GM21360 (cell line): ENCODE data around the gene SPRYD3.
"Not testable (repeated sequence)": the region's sequence is repeated elsewhere in the genome, so short reads cannot be mapped to it uniquely, and the experiment has no call there.

Source experiments
- ATAC-seq: cut with Tn5 transposase; IDR thresholded peaks from one replicate; pipeline ENCODE4 v1.9.1; 2021; ENCODE audit warnings: mild to moderate bottlenecking, moderate library complexity; ENCODE audit not compliant: unreplicated experiment

SPRYD3 gene

DNA sequence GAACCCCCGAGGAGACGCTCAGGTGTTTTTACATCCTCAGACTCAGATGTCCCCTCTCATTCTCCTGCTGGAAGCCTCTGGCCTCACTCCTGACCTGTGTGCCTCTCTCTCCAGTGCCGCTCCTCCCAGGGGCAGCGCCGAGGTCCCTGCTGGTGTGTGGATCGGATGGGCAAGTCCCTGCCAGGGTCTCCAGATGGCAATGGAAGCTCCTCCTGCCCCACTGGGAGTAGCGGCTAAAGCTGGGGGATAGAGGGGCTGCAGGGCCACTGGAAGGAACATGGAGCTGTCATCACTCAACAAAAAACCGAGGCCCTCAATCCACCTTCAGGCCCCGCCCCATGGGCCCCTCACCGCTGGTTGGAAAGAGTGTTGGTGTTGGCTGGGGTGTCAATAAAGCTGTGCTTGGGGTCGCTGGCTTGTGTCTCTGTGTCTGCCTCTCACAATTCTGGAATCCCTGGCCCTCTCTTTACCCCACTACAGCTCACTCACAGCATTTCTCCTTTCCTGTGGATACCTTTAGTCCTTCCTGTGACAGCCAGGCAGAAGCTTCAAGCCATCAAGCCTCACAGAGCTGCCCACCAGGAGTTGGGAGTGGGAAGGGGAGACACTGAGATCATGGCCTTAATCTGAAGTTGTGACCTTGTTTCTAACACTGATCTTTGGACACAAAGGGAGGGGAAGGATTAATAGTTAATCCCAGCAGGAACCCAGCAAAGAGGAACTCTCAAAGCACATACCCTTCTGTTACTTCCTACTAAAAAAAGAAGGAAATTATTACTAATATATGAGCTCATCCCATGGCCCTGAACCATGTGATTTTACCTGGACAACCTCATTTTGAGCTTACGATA lies 23.0 kb upstream of the SPRYD3 start:
- no peak for ATAC-seq

DNA sequence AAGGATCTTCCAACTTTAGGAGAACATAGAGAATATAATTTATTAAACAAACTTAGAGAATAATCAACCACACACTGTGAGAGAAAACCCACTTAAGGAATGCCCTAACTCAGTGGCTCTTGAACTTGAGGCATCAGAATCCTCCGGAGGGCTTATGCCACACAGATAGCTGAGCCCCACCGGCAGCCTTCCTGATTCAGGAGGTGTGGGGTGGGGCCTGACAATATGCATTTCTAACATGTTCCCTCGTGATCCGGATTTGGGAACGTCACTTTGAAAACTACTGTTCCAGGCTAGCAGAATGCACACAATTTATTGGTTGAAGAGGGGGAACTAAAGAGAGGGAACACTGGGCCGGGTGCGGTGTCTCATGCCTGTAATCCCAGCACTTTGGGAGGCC lies 22.1 kb upstream of the SPRYD3 start:
- no peak for ATAC-seq

DNA sequence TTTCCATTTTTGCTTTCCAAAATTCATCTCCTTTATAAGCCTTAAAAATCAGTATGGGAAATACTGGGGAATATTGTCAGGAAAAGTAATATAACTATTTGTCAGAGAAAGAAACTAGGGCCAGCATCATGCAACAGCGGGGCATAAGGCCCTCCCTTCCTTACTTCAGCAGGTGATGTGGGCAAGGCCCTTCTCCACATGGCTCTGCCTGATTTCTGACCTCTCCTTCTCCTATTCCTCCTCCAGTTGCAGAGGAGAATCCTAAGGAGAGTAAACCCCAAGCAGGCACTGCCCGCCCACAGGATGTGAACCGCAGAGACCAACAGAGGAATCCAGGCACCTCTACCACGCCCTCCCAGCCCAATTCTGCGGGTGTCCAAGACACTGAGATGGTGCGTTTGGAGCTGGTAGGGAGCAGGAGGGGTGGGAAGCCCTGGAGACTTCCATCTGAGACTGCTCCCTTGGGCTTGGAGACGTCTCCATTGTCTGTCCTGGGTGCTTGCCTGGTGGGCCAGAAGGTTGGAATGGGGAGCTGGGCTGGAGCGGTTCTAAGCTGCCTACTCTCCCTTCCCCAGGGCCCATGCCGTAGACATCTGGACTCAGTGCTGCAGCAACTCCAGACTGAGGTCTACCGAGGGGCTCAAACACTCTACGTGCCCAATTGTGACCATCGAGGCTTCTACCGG lies 21.4 kb upstream of the SPRYD3 start:
- no peak for ATAC-seq

DNA sequence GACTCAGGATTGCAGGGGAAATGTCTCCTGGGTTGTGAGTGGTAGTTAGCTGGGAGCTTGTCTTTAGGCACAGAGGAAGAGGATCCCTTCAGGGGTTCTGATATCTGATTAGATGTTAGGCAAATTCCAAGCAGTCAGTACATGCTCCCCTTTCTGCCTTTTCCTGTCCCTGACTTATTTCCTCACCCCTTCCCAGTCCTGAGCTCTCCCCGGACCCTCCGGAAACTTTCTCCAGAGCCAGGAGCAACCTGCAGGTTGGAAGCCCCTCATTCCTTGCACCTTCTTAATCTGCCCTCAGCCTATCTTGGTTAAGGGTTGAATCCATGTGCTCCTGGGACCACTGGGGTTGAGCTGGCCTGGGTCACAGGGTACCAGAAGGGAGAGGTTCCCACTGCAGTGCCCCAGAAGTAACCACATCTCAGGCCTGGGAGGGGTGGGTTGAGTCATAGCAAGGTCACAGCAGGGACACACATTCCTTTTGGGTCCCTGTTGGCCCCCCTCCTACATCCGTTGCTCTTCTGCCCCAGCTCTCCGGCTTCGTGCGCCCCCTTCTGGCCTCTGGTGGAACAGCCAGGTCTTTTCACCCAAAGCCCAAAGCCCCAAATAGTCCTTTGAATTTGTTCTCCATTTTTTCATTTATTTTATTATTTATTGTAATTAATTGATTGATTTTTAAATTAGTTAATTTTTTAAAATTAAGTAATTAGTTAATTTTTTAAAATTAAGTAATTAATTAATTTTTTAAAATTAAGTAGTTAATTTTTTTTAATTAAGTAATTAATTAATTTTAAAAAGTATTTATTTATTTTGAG lies 20.1 kb upstream of the SPRYD3 start:
- no peak for ATAC-seq

DNA sequence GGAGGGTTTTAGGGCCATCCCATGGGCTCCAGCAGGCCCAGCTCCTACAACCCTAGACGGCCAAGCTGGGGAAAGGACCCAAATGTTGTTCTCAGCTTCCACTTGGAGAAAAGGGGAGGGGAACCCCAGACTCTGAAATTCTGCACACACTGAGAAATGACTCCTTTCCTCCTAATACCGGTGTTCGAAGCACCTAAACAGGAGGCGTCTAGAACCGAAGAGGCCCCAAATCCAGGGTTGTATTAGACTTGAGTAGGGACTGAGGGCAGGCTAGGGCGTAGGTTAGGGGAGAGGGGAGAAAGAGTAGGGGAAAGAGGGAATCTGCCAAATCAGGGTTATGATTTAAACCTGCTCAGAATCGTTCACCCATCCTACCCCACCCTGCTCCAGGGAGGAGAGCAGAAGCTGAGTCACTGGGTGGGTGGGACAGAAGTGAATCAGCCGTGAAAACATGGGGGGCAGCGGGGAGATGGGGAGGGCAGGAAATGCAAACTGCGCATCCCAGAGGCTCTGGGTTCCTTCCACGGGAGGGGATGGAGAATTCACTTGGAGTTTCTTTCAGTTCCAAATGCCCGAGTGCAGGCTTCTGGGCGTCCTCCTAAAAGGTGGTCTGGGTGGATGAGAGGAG lies 19.3 kb upstream of the SPRYD3 start:
- no peak for ATAC-seq

DNA sequence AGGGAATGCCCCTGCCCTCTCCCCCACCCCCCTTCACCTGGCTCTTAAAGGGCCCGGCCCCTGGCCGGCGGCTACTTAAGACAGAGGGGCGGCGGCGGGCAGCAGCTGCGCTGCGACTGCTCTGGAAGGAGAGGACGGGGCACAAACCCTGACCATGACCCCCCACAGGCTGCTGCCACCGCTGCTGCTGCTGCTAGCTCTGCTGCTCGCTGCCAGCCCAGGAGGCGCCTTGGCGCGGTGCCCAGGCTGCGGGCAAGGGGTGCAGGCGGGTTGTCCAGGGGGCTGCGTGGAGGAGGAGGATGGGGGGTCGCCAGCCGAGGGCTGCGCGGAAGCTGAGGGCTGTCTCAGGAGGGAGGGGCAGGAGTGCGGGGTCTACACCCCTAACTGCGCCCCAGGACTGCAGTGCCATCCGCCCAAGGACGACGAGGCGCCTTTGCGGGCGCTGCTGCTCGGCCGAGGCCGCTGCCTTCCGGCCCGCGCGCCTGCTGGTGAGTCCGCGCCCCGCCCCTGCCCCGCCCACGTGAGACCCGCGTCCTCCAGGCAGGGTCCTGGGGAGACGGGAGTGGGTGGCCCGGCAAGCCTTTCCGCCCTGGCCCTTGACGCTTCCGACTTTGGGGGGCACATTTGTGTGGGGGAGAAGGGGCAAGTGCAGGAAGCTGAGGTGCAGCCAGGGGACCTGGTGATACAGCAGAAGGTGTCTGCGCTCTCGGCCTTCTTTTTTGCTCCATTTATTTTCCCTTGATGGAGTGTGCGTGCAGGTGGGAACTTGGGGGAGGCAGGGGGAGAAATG lies 18.6 kb upstream of the SPRYD3 start, which contains the start of gene IGFBP6:
Gene IGFBP6 (plus strand): TSS at position 104 of the 790 bp plus-strand sequence. CDS start 51 bp downstream, at position 155.
- no peak for ATAC-seq

DNA sequence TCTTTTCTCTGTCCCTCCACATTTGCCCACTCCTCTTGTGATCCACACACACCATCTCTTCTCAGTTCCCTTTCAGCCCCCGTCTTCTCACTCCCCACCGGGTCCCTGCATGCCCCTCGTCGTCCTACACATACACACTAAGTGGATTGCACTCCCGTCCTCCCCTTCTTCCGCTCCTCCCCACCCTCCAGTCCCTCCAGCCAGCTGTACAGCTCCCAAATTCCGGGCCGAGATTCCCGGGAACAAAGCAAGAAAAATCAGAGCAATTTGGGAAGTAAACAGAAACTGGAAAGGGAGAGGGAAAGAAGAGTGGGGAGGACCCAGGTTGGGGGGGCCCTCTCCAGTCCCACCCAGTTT lies 18.0 kb upstream of the SPRYD3 start:
- no peak for ATAC-seq

DNA sequence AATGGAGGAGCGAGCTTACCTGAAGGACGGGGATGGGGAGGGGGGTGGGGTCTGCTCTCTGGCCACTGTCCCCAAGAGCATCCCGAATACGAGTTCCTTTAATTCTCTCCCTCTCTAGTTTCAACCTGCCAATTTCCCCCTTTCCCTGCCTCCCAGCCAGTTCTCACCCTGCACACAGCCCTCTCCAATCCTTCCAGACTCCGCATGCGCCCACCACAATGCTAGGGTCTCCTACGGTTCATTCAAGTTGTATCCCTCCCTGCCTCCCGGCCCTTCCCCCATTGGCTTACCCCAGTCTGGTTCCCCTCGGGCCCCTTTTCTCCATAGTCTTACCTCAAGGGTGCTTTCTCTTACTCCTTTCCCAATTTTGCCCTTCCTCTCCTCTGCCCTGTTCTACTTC lies 17.6 kb upstream of the SPRYD3 start:
- ATAC-seq: no peak

DNA sequence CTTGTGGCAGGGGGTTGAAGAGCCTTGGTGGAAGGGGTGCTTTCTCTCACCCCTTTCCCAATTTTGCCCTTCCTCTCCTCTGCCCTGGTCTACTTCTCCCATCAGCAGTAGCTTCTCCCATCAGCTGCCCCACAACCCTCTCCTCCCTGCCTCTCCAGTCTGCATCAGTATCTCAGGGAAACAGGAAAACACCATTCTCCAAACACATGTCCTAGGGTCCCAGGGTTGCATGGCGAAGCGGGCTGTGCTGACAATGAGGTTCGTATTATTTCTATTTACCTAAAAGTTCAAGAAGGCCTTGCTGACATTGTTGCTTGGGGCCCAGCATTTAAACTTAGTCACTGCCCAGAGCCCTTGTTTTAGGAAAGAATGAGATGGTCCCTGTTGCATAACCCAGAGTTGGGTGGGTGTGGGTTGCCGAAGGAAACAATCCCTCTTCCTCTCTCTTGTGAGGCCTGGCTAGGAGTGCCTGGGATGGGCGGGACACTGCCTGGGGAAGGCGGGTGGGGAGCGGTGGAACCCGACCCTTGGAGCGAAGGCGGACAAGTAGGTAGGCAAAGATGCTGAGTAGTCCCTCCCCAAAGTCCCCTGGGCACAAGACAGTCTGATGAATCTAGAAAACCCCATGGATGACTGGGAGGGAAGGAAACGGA lies 17.0 kb upstream of the SPRYD3 start:
- ATAC-seq: no peak

DNA sequence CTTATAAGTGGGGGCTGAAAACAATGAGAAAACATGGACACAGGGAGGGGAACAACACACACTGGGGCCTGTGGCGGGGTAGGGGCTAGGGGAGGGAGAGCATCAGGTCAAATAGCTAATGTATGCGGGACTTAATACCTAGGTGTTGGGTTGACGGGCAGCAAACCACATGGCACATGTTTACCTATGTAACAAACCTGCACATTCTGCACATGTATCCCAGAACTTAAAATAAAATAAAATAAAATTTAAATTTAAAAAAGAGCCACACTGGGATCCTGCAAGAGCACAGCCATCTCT lies 16.4 kb upstream of the SPRYD3 start:
- ATAC-seq: not testable (repeated sequence)

DNA sequence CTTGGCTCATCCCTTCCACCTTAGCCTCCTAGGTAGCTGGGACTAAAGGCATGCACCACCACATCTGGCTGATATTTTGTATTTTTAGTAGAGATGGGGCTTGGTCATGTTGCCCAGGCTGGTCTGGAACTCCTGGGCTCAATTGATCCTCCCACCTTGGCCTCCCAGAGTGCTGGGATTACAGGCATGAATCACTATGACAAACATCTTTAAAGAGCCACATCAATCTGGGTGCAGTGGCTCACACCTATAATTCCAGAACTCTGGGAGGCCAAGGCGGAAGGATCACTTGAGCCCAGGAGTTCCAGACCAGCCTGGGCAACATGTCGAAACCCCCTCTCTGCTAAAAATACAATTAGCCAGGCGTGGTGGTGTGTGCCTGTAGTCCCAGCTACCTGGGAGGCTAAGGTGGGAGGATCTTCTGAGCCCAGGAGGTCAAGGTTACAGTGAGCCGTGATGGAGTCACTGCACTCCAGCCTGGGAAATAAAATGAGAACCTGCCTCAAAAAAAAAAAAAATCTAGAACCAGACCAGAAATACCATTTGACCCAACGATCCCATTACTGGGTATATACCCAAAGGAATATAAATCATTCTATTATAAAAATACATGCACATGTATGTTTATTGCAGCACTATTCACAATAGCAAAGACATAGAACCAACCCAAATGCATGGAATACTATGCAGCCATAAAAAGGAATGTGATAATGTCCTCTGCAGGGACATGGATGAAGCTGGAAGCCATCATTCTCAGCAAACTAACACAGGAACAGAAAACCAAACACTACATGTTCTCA lies 15.8 kb upstream of the SPRYD3 start:
- ATAC-seq: not testable (repeated sequence)

DNA sequence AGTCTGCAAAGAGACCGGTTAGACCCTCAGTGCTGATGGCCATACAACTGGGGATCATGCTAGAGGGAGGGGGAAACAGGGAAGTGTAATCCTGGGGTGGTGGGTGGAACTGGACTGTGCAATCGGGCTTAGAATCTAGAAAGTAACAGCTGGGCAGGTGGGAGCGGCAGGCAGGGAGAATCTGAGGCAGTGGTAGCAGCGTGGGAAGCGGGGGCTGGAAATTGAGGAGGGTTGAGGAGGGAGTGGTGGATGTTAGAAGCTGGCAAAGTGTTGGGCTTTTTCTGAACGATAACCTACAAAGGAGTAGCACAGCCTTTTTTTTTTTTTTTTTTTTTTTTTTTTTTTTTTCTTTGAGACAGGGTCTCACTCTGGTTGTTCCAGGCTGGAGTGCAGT lies 15.2 kb upstream of the SPRYD3 start:
- no peak for ATAC-seq

DNA sequence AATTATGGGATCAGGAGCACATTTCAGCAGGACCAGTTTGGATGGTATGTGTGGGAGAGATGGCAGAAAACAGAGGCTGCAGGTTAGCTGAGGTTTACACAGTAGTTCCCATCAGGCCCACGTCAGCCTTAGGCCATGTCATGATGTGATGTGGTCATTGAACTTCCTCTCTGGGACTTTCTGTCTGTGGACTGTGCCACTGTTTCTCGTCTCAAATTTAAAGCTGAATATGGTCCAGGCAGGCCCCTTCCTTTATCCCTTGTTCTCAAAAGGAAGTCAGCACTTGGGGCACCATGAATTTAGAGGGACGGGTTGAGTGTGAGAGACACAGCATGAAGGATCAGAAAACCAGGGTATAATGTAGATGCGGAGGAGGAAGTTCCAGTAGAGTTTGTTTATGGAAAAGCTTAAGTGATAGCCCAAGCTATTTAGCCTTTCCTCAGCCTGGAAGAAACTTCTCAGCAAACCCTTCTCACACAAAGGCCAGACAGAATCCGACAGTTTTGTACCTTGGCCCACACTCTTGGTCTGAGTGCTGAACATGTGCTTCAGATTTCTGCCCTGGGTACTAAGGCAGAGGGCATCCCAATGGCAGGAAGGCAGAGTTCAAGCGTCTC lies 14.7 kb upstream of the SPRYD3 start:
- ATAC-seq: no peak

DNA sequence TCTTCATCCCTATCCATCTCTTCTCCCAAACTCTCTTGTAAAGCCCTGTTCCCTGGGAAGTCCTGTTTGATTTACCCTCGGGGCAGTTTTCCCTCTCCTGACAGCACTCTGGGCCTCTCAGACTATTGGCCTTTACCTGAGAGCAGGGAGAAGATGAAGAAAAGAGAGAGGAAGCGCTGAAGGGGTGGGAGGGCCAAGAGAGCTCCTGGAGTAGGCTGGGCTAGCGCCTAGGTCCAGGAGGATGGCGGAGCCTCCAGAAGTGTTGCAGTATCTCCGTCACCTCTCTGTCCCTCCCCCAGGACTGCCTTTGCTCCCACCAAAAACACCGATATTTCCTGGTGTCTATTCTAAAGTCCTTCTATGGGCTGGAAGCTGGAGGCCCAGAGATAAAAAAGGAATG lies 12.6 kb upstream of the SPRYD3 start:
- no peak for ATAC-seq

DNA sequence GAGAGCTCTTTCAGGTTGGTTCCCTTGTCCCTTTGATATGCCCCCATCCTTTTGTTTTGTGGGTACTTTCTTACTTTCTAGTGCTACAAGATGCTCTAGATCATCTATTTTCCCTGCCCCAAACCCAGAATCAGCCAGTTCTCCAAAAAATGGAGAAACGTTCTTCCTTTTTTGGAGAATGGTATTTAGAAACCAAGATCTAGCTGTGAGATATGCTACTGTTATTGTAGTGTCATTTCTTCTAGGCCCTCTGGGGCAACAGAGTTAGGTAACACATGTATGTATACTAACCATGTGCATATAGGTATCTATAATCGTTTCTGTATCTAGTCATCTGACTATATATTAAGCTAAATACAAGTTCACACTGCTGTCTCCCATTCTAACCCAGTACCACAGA lies 11.4 kb upstream of the SPRYD3 start:
- ATAC-seq: no peak

DNA sequence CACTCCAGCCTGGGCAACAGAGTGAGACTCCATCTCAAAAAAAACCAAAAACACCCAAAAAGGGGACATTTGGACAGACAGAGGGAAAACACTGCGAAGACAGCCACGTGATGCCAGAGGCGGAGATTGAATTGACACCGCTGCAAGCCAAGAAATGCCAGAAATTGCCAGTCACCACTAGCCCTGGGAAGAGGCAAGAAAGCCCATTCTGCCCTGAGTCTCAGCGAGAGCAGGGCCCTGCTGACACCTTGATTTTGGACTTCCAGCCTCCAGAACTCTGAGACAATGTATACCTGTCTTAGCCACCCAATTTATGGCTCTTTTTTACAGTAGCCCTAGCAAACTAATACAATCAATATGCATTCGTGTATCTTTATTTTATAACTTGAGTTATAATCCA lies 10.9 kb upstream of the SPRYD3 start:
- ATAC-seq: no peak

DNA sequence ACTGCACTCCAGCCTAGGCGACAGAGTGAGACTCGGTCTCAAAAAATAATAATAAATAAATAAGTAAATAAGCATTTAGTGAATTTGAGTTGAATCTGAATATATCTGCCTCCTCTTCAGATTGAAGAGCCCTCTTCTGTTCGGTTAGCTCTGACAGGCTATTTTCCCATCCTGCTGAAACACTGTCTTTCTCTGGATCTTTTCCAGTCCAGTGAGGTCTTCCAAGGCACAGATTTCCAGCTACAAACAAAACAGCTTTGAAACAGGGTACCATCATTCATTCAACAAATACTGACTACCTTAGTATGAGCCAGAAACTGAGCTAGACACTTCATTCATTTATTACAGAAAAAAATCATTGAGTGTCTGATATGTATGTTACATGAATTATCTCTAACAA lies 7.2 kb upstream of the SPRYD3 start:
- no peak for ATAC-seq

DNA sequence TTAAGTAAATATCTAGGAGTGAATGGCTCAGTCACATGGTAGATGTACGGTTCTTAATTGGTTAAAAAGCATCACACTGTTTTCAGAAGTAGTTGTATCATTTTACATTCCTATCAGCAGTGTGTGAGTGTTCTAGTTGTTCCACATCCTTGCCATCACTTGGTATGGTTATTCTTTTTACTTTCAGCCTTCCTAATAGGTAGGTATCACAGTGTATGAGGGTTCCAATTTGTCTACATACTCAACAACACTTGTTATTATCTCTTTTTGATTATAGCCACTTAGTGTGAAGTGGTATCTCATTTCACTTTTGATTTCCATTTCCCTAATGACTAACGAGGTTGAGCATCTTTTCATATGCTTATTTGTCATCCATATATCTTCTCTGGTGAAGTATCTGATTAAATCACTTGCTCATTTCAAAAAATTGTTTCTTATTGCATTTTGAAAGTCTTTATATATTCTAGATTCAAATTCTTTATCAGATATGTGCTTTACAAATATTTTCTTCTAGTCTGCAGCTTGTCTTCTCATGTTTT lies 3.5 kb upstream of the SPRYD3 start:
- no peak for ATAC-seq
